ENCODE data around the gene PLA2G4E.

GRCh38 chr15:41940441-41940857 is 80.4 kb downstream of the PLA2G4E start:
- TF ChIP-seq CTCF (IDR thresholded peaks at IDR 0.05) (no peak), POLR2A (IDR thresholded peaks at IDR 0.05) (no peak), EP300 (IDR thresholded peaks at IDR 0.05) (no peak)
